WI38 (cell line): ENCODE data around the gene OR1L8.

Experiments
- H3K4me3 ChIP-seq: 2 replicates; pipeline ENCODE4 v1.5.1; 2011; ENCODE audit warnings: low read depth, mild to moderate bottlenecking, control low read depth, low read length
- TF ChIP-seq, protein P1 (sequence below): IDR thresholded peaks from 2 replicates; pipeline ENCODE4 v1.5.1; 2012; ENCODE audit warnings: low read depth, mild to moderate bottlenecking, control low read depth, low read length

The OR1L8 gene

DNA sequence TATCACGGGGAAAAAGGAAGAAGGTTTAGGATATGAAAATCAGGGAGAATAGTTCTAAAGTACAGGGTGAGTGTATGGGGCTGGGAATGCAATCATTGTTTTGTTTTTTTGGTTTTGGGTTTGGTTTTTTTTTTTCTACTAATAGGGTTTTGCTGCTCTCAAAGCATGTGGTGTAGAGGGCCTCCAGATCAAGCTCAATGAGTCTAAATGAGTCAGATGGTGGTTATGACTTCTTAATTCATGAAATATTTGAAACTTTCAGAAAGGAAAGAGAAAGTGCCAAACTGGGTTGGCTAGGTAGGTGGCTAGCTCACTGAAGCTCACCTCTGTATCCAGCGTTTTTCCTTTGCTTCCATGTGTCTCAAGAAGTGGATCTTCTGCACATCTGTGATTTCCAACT, 10.7 kb downstream of the OR1L8 start:
- TF ChIP-seq, protein P1, sequence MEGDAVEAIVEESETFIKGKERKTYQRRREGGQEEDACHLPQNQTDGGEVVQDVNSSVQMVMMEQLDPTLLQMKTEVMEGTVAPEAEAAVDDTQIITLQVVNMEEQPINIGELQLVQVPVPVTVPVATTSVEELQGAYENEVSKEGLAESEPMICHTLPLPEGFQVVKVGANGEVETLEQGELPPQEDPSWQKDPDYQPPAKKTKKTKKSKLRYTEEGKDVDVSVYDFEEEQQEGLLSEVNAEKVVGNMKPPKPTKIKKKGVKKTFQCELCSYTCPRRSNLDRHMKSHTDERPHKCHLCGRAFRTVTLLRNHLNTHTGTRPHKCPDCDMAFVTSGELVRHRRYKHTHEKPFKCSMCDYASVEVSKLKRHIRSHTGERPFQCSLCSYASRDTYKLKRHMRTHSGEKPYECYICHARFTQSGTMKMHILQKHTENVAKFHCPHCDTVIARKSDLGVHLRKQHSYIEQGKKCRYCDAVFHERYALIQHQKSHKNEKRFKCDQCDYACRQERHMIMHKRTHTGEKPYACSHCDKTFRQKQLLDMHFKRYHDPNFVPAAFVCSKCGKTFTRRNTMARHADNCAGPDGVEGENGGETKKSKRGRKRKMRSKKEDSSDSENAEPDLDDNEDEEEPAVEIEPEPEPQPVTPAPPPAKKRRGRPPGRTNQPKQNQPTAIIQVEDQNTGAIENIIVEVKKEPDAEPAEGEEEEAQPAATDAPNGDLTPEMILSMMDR, result no peak
- H3K4me3 ChIP-seq, result no peak overlapping the region

DNA sequence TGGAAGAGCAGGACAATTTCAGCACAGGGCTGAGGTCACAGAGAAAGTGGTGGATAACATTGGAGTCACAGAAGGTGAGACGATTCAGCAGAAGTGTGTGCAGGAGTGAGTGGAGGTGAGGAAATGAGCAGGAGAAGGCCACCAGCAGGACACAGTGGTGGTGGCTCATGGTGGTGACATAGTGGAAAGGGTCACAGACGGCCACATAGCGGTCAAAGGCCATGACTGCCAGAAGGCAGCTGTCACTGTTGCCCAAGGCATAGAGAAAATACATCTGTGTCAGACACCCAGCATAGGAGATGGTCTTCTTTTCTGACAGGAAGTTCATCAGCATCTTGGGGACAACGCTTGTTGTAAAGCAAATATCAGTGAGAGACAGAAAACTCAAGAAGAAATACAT, 15.3 kb downstream of the OR1L8 start:
- TF ChIP-seq, protein P1, result no peak
- H3K4me3 ChIP-seq, result no peak overlapping the region

DNA sequence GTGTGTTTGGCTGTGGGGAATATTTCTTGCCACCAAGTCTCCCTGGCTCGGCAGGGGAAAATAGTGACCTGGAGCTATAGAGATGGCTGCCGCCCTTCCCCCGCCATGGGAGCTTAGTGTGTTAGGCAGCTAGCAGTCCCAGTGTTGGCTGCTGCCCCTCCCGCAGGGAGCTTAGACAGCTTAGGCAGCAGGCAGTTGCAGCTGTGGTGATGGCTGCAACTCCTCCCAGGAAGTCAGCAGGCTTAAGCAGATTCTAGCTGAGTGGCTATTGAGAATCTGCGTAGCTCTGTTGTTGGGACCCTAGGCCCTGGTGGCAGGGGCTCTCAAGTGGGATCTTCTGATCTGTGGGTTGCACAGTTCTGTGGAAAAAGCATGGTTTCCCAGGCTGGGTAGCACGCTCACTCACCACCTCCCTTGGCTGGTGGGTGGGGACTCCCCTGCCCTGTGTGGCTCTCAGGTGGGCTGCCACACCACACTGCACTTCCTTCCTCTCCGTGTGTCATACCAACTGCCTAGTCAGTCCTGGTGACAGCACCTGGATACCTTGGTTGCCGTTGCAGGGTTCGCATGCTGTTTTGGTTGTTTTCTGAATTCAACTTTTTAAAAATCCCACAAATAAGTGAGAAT, 20.9 kb downstream of the OR1L8 start:
- H3K4me3 ChIP-seq, result no peak overlapping the region
- TF ChIP-seq, protein P1, result no peak

GRCh38 chr9:122561446-122561845, 21.7 kb downstream of the OR1L8 start:
- TF ChIP-seq, protein P1, result no peak
- no peak overlapping the region for H3K4me3 ChIP-seq

GRCh38 chr9:122552812-122553211, 30.4 kb downstream of the OR1L8 start, which contains the start of gene OR1N2:
OR1N2 (plus strand) TSS chr9:122553112; CDS start chr9:122553212, 100 bp downstream.
- H3K4me3 ChIP-seq, result no peak within 1 kb of the TSS
- TF ChIP-seq, protein P1, result no peak

DNA sequence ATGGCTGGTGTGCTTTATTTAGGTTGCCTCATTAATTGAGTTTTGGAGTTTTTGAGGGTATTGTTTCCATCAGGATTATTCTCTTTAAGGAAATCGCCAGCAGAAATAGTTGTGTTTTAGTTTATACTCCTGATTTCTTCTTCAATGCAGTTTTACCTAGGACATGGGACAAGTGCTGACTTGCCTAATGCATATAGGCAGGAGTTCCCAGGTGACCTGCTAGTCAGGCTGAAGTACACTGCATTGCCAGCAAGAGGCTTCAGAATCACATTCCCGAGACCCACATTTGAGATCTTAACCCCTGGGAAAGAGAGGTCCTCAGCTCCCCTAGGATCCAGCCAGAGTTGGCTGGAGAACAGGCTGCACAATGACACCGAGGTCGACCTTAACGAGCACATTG, 31.8 kb downstream of the OR1L8 start:
- TF ChIP-seq, protein P1, result no peak
- H3K4me3 ChIP-seq, result no peak overlapping the region

DNA sequence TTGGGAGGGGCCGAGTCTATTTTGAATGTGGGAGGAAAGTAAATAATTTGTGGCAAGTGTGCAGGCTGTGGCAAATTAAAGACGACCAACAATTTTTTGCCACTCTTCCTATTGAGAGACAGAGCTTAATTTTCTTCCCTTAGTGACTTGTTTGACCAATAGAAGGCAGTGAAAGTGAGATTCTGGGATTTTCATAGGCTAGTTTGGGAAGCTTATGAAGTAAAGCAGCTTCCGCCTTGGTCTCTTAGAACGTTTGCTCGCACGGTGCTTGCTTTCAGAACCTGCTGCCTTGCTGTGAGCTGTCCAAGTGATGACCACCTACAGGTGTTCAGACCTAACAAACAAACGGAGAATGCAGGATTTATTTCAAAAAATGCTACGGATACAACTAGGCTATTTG, 37.0 kb downstream of the OR1L8 start:
- no peak overlapping the region for H3K4me3 ChIP-seq

More for the DNA sequence above, 37.0 kb downstream of the OR1L8 start:
- TF ChIP-seq, protein P1, result no peak
